Activated CD4-positive, alpha-beta T cell treated with anti-CD3 and anti-CD28 coated beads, Interleukin-2, amount 50 U/mL, for 1 hour (primary cell): ENCODE measurements around the gene HLA-B.
"Not testable (repeated sequence)": the region's sequence is repeated elsewhere in the genome, so short reads cannot be mapped to it uniquely, and the experiment has no call there.

Source experiments
- DNase-seq: peaks from one replicate; pipeline ENCODE4 v3.0.0-alpha.2; 2020

HLA-B gene

DNA sequence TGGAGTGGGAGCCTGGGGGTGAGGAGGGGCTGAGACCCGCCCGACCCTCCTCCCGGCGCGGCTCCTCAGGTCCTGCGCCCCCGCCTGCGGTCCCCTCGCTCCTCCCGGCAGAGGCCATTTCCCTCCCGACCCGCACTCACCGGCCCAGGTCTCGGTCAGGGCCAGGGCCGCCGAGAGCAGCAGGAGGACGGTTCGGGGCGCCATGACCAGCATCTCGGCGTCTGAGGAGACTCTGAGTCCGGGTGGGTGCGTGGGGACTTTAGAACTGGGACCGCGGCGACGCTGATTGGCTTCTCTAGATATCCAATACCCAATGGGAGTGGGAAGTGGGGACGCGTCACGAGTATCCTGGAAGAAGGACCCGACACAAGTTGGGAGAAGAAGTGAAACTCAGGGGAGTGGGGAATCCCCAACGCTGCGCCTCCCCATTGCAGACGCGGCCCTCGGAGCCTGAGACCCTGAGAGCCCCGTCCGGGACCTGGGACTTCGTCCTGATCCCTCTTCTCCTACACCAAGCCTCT, at the start of gene HLA-B:
Gene HLA-B, minus strand, starts transcription at position 234 of the 521 bp plus-strand sequence. Its CDS starts 21 bp downstream, at position 213.
- peak; percentile 82 for DNase-seq

DNA sequence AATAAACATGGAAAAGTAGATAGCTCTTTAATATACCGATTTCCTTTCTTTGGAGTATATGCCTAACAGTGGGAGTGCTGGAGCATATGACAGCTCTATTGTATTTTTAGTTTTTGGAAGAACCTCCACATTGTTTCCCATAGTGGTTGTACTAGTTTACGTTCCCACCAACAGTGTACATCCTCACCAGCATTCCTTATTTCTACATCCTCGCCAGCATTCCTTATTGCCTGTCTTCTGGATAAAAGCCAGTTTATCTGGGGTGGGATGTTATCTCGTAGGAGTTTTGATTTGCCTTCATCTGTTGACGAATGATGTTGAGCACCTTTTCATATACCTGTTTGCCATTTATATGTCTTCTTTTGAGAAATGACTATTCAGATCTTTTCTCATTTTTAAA, 49.0 kb upstream of the HLA-B start:
- no peak for DNase-seq

DNA sequence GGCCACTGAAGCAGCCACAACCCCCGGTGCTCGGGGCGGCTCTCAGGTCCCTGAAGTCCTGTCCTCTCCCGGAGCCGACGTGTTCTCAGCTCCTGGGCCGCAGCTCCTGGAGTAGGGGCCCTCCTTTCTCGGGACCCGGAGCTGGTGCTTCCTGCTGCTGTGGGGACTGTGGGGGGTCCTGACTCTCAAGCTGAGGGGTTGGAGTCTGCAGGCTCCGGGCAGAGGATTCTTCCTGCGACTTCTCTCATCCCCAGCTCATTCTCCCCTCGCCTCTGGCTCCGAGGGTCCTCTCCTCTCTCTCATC, 47.0 kb upstream of the HLA-B start:
- not testable (repeated sequence) for DNase-seq

DNA sequence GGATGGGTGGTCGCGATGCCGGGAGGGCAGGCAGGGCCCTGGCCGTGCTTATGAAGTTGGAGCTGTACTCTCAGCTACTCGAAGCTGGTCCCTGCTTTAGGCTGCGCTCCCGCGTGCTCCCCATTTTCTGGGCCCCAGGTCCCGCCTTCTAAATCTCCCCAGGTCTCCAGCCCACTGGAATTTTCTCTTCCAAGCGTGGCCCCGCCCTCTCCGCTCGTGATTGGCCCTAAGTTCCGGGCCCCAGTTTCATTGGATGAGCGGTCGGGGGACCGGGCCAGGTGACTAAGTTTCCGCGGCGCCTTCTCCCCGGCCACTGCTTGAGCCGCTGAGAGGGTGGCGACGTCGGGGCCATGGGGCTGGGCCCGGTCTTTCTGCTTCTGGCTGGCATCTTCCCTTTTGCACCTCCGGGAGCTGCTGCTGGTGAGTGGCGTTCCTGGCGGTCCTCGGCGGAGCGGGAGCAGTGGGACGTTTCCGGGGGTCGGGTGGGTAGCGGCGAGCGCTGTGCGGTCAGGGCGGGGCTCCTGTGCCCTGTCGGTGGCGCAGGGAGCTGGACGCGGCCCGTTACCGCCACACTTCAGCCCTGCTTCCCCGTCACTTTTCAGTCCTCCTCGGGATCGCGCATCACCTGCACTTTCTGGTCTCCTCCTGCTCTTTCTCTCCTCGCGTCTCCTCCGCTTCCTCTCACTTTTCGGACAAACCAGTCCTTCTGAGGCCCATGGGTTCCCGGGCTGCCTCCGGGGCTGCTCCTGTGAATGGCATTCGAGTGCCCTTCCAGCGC, 46.5 kb upstream of the HLA-B start, which contains the start of gene MICA:
Gene MICA, plus strand, starts transcription at position 313 of the 778 bp plus-strand sequence. Its CDS starts 38 bp downstream, at position 351.
- peak; percentile 57 for DNase-seq

DNA sequence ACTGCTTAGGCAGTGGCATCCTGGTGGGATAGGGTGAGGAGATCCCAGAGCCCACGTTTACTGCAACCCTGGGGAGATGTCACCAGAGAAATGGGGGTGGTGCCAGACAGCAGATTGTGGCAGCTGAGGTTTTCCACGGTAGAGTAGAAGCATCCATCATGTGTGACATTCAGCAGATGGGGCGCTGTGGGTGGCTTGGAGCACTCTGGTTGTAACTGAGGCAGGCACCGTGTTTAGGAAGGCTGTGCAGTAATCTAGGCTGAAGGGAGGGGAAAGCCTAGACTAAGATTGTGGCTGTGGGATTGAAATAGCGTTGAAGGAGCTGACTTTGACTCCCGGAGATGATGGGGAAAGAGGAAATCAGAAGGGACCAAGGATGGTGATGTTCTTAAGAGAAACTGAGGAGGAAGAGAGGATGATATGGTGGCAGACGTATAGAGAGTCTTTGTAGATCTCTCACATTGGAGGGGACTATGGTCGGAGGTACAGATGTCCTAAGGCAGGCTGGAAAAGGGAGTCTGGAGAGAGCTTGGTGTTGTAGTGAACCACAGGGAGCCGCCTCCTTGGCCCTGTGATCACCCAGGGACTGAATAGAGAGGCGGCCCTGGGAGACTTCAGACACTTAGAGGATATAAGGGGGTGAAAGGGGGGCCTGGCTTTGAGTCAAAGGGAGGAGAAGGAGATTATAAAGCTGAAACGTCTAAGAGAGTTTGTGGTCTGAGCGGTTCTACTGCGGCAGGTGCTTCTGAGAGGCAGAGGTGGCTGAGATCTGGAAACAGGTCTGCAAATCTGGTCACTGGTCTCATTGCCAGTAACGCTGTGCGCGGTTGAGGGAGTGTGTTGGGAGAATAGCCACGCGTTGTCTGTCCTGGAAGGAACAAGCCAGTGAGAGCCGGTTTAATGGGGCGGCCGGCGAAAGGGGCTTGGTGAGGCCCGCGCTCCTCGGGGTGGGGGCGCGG, 45.6 kb upstream of the HLA-B start:
- DNase-seq: peak; percentile 42

DNA sequence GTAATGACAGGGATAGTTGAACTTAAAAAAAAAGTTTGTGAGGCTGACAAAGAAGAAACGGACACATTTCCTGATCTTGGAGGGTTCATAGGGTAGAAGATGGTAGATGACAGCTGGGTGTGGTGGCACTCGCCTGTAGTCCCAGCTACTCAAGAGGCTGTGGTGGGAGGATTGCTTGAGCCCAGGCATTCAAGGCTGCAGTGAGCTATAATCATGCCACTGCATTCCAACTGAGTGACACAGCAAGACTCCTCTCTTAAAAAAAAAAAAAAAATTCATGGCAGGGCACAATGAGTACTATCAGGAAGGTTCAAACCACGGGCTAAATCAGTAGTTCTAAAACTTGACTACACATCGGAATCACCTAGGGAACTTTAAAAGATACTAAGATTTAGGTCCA, 44.4 kb upstream of the HLA-B start:
- DNase-seq: no peak

DNA sequence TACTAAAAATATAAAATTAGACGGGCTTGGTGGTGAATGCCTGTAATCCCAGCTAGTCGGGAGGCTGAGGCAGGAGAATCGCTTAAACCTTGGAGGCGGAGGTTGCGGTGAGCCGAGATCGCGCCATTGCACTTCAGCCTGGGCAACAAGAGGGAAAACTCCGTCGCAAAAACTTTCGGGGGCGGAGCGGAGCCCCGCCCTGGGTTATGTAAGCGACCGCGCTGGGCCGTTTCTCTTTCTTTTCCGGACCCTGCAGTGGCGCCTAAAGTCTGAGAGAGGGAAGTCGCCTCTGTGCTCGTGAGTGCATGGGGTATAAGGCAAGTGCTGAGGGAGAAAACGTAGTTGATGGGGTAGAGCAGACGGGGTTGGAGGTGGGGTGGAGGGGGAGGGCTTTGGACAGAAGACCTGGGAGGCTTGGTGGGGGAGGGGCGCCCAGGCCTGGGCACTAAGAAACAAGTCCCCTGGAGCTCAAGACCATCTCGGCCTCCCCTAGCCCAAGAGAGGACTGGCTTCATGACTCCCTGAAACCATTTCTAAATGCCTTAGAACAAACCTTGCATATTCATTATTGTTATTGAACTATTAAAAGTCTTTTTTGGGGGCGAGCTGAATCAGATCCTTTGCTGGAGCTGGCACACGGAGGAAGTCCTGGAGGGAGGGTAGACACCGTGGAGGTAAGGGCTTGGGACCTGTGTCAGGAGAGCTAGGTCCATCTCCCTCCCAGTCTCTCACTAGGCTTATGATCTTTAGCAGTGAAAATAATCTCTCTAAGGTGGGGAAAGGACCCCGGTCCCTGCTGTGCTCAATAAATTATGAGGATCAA, 43.7 kb upstream of the HLA-B start:
- peak; percentile 73 for DNase-seq

DNA sequence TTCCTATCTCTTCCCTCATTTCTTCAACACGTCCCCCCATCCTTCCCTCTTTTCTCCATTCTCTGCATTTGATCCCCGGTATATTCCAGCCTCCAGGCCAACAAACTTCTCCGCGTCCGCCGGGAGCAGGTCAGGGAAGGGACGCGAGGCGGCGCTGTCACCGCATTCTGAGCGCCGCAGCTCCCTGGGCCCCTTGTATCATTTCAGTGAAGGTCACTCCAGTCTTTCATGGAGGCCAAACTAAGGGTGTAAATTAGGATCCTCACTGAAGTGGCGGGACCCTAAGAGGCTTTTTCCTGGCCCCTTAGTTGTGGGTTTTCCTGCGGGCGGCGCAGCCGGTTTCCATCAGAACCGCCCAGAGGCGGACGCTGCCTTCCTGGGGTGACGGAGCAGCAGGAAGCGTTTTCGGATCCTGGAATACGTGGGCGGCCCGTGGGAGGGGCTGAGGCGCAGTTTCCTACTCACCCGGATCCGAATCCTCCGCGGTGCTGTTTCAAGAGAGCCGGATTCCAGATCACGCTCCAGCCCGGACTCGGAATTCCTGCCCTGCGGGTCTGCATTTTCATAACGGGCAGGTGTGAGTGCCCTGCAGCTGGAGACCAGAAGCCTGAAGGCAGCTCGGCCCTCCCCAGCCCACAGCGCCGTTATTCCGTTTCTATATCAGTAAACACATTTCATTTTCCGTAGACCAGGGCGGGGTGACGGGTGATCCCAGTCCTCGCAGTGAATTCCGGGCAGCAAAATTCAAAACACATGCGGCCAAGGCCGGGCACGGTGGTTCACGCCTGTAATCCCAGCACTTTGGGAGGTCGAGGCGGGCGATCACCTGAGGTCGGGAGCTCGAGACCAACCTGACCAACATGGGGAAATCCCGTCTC, 42.8 kb upstream of the HLA-B start:
- DNase-seq: peak; percentile 45

DNA sequence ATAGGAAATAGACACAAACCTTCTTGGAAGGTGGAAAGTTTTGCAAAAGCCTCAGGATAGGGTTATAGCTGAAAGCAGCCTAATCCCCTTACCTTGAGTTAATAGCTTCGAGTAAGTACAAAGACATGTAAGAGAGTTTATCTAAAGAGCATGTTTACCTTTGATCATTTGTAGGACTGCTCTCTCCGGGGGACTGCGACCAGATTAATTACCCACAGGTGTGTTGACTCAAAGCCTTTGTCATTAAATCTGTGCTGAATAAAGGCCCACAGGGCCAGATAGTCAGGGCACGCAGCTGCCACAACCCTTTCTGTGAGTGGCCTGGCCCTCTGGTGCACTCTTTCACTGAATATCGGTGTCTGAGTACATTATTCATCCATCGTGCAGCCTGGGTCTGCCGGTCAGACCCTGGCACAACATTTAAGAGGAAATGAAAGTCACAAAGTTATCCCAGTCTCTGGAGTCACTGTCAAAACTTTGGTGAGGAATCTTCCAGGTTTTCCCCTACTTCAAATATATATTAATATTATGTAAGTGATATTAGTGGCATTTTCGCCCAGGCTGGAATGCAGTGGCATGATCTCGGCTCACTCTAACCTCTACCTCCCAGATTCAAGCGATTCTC, 41.0 kb upstream of the HLA-B start:
- DNase-seq: no peak

DNA sequence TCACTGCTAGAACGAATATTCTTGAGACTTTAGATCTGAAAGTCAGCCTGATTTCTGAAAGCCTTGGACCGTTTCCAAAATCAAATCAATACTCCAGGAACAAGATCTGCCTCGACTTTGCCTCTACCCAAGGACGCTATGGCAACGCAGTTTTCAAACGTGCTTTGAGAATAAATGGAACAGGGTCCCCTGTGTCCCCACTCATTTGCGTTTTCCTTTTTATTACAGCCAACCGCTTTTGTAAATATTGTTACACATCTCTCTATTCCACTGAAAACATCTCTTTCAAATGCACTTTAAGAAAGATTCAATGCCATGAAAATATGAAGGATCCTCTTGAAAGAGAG, 40.1 kb upstream of the HLA-B start:
- not testable (repeated sequence) for DNase-seq

DNA sequence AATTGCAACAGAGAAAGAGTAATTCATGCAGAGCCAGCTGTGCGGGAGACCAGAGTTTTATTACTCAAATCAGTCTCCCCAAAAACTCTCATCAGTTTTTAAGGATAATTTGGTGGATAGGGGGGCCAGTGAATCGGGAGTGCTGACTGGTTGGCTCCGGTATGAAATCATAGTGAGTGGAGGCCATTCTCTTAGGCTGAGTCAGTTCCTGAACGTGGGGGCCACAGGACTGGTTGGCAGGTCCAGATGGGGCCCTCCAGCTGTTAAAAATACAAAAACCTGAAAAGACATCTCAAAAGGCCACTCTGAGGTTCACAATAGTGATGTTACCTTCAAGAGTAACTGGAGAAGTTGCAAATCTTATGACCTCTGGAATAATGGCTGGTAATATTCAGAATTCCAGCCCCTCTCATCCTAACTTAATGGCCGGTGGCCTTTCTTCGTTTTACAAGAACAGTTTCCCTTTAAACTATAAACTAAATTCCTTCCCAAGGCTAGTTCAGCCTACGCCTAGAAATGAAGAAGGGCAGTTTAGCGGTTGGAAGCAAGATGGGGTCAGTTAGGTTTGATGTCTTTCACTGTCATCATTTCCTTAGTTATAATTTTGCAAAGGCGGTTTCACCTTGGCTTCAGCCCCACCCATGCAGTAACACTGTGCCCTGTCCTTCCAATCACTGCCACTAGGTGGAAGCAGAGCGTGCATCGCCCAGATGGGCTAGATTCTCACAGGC, 39.6 kb upstream of the HLA-B start:
- peak; percentile 87 for DNase-seq

DNA sequence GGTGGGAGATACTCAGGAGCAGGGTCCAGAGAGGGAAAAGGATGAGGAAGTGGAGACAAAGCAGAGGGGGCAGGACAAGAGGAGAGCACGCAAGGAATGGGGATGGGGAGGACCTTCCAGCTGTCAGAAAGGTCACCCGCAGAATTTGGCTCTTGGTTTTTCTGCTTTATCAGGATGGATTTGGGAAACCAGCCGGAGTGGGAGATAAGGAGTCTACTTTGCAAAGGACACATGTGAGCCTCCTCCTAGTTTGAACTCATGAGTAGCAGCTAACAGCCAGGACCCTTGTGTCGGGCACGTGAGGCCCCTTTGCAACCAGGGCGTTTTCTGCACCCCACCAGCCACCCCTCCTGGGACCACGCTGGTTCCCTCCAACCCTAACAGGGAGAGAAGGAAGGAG, 38.9 kb upstream of the HLA-B start:
- DNase-seq: no peak

DNA sequence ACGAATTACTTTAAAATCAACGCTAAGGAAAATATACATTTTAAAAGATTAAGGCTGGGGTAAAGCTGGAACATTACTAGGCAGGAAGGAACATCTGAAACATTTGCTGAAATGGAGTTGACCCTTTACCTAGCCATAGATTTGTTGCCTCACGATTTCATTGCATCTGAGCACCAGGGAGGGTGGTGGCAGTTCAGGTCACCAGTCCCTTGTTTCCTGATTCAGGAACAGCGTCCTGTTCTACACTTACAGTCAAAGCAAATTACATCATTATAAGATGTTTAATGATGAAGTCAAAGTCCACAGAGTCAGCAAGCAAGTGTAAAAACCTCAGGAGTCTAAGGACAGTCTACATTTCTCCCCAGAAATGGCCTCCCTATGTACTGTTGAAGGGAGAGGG, 37.4 kb upstream of the HLA-B start:
- DNase-seq: no peak

DNA sequence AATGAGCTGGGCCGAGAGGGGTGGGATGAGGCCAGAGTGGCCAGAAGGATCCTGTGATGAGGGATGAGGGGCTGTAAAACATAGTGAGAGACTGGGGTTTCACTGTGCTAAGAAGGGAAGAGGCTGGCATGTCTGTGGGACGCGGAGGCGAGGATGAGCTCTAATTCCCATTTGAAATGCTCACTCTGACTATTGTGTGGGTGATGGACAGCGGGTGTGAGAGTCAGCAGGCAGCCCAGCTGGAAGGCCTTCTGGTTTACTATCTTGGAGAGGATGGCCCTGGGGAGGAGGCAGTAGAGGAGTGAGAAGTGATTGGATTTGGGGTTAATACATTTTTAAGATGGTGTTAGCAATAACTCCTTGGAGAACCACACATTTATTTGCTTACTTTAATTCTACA, 37.0 kb upstream of the HLA-B start:
- no peak for DNase-seq

DNA sequence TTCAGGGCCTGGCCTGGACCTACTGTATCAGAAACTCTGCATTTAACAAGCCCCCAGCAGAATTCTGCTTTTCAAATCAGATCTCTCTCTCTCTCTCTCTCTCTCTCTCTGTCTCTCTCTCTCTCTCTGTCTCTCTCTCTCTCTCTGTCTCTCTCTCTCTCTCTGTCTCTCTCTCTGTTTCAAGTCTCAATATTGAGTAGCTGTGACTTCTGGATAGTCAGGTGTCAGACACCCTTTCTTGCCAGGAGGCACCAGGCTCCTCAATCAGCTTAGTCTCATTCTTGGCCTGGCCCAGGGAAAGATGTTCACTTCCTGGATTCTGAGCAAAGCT, 32.8 kb upstream of the HLA-B start:
- not testable (repeated sequence) for DNase-seq

DNA sequence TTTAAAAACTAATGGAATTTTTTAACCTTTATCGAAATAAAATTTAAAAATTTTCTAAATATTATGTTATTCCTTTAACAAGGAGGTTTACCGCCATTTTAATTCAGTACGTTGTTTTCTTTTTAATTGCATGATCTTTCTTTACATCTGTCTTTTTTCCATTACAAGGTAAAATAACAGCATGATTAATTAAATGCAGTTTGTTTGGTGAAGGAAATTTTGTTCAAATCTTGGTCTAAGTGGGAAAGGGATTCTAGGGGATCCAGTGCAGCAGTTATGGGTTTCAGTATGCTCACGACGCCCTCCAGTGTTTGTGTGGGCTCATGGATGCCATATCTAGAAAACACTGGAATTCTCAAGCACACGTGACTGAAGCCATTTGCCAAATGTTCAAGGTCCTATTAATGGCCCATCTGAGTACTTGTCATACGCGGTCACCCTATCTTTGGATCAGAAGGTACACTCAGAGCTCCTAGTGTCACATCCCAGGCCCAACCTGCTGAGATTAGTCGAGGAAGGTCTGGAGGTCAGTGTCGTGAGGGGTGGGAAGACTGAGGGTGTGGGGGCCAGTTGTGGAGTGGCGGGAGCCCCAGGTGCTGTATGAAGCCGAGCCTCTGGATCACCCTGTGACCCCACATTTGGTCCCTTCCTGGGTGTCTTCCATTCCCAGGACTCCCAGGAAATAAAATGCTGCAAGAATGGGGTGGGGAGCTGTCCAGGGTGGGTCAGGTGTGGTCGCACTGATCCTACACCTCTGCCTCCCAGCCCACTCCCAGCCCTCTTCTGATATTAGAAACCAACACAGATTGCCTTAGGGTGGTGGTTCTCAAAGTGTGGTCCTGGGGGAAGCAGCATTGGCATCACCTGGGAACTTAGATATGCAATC, 32.2 kb upstream of the HLA-B start:
- not testable (repeated sequence) for DNase-seq

DNA sequence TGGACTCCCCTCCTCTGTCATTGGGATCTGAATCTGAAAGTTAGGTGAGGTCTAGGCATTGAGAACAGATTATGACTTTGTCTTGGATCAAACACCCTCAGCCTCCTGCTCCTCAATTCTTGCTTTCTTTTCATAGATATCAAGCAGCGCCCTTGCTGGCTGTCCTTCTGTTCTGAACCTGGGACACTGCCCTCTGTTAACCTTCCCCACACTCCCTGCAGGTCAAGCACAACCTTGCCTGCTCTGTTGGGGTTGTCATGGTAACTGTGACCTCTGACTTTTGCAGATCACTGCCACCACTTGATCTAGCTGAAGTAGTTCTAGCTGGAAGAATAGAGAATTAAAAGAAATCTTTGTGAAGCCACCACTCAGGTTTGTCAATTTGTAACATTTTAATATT, 30.0 kb upstream of the HLA-B start:
- no peak for DNase-seq

DNA sequence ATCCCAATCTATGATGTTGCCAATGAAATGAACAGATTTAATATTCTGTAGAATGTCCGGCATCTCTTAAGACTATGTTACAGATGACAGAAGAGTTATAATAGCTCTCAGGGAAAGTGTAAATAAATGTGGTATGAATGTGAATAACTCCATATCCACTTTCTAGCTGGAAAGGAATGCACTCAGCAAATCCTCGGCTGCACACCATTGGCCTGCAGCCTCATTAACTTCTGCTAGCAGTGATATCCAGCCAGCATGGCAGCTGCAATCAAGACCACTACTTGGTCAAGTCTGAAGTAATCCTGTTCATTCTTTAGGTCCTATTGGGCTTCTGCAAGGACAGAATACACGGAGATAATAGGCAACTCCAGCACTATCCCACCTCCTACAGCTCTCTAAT, 29.1 kb upstream of the HLA-B start:
- no peak for DNase-seq

DNA sequence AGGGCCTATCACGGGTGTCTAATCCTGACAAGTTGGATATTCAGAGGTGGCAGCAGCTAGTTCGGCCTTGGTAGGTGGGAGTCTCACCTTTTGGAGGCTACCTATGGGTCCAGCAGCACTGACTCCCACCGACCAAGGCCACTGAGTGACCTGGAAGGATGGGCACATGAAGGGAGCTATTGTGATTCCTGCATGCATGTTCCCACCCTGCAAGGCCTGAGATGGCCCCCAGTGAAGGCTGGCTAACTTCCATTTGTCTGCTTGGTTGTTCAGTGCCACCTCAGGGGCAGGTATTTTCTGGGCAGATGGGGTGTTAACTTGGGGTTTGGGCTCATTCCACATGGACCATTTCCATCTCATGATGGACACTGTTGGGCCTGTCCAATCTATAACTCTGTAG, 28.1 kb upstream of the HLA-B start:
- DNase-seq: no peak

DNA sequence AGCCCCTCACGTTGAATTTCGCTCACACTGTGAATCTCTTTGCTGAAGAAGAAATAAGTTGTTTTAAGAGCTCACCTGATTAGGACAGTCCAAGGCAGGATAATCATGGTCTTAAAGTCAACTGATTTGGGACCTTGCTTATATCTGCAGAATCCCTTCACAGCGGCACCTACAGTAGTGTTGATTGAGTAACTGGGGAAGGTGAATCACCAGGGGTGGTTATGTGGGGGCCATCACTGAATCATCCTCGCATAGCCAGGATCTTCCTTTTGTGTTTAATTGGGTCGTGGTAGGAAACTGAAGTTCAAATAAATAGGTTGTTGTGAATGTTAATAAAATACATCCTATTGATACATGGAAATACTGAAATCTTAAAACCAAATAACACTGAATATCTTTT, 26.2 kb upstream of the HLA-B start:
- DNase-seq: no peak
